Subcutaneous abdominal adipose tissue (tissue), 5 donors: ENCODE measurements around the gene C19orf67.
"Not testable (repeated sequence)": the region's sequence is repeated elsewhere in the genome, so short reads cannot be mapped to it uniquely, and the experiment has no call there.

Source experiments
- H3K27ac ChIP-seq: one replicate; pipeline ENCODE4 v1.7.0; 2013; ENCODE audit warnings: low read depth, mild to moderate bottlenecking, inconsistent platforms, low read length, moderate library complexity
- H3K27me3 ChIP-seq, 5 donors: one replicate each; pipeline ENCODE4 v1.7.0; 2013; ENCODE audit warnings: low read length in 5 of 5, inconsistent platforms in 1 of 5; ENCODE audit not compliant: control insufficient read depth in 5 of 5, insufficient read depth in 4 of 5
- H3K36me3 ChIP-seq, 5 donors: one replicate each; pipeline ENCODE4 v1.7.0; 2013; ENCODE audit warnings: low read length in 5 of 5; ENCODE audit not compliant: control insufficient read depth in 5 of 5, insufficient read depth in 5 of 5
- H3K4me1 ChIP-seq, 5 donors: one replicate each; pipeline ENCODE4 v1.7.0; 2013; ENCODE audit warnings: low read length in 5 of 5, mild to moderate bottlenecking in 3 of 5, moderate library complexity in 1 of 5; ENCODE audit not compliant: control insufficient read depth in 5 of 5, insufficient read depth in 5 of 5
- H3K4me3 ChIP-seq, 5 donors: one replicate each; pipeline ENCODE4 v1.7.0; 2013; ENCODE audit warnings: low read length in 5 of 5, low read depth in 1 of 5
- H3K9ac ChIP-seq, 5 donors: one replicate each; pipeline ENCODE4 v1.7.0; 2013; ENCODE audit warnings: low read length in 5 of 5, mild to moderate bottlenecking in 4 of 5, moderate library complexity in 3 of 5
- H3K9me3 ChIP-seq, 5 donors: one replicate each; pipeline ENCODE4 v1.7.0; 2013; ENCODE audit warnings: low read length in 5 of 5; ENCODE audit not compliant: control insufficient read depth in 5 of 5
- donor health status: healthy.
- donor health status: healthy.
- donor health status: healthy.
- donor health status: healthy.
- donor health status: healthy.

Gene C19orf67

GRCh38 chr19:14052470-14052869 lies 33.1 kb downstream of the C19orf67 start:
- no peak overlapping the region for H3K4me3 ChIP-seq
- H3K27ac ChIP-seq, result no peak overlapping the region
- H3K27me3 ChIP-seq, result peaks cover 0 to 9% (median 6%) of the 10 kb centered on the region in 5 donors
- H3K9me3 ChIP-seq, result peaks cover 0 to 8% (median 5%) of the 10 kb centered on the region in 5 donors
- no peak overlapping the region for H3K9ac ChIP-seq
- peaks cover 0 to 15% (median 3%) of the 10 kb centered on the region in 5 donors for H3K36me3 ChIP-seq
- peaks cover 0 to 3% (median 0%) of the 10 kb centered on the region in 5 donors for H3K4me1 ChIP-seq

- H3K36me3 ChIP-seq, result peaks cover 0 to 15% (median 3%) of the 10 kb centered on the region in 5 donors
- H3K4me3 ChIP-seq, result no peak overlapping the region
These were observed 33.6 kb downstream of the C19orf67 start for GRCh38 chr19:14051980-14052379.

GRCh38 chr19:14050961-14051360 lies 34.6 kb downstream of the C19orf67 start:
- H3K27me3 ChIP-seq, result not testable (repeated sequence)

More at GRCh38 chr19:14051980-14052379, 33.6 kb downstream of the C19orf67 start:
- no peaks in the 10 kb centered on the region for H3K4me1 ChIP-seq
- H3K9me3 ChIP-seq, result peaks cover 0 to 8% (median 5%) of the 10 kb centered on the region in 5 donors
- no peak overlapping the region for H3K27ac ChIP-seq
- no peak overlapping the region for H3K9ac ChIP-seq
- peaks cover 0 to 8% (median 5%) of the 10 kb centered on the region in 5 donors for H3K27me3 ChIP-seq

GRCh38 chr19:14050512-14050911 lies 35.1 kb downstream of the C19orf67 start:
- Histone ChIP-seq H3K9ac (no peak overlapping the region), H3K27ac (no peak overlapping the region), H3K9me3 (peaks cover 0 to 8% (median 5%) of the 10 kb centered on the region in 5 donors), H3K27me3 (peaks cover 0 to 3% (median 2%) of the 10 kb centered on the region in 5 donors), H3K4me3 (no peak overlapping the region), H3K36me3 (peaks cover 0 to 19% (median 7%) of the 10 kb centered on the region in 5 donors), H3K4me1 (no peaks in the 10 kb centered on the region)

More at GRCh38 chr19:14050961-14051360, 34.6 kb downstream of the C19orf67 start:
- not testable (repeated sequence) for H3K4me3 ChIP-seq, H3K9me3 ChIP-seq, H3K4me1 ChIP-seq, H3K27ac ChIP-seq, H3K9ac ChIP-seq
- peaks cover 0 to 18% (median 7%) of the 10 kb centered on the region in 5 donors for H3K36me3 ChIP-seq

GRCh38 chr19:14048443-14049153 lies 37.0 kb downstream of the C19orf67 start:
- Histone ChIP-seq H3K36me3 (peaks cover 0 to 19% (median 7%) of the 10 kb centered on the region in 5 donors), H3K9ac (no peak overlapping the region), H3K4me3 (no peak overlapping the region), H3K27ac (no peak overlapping the region), H3K4me1 (no peaks in the 10 kb centered on the region), H3K9me3 (peaks cover 0 to 8% (median 5%) of the 10 kb centered on the region in 5 donors), H3K27me3 (no peaks in the 10 kb centered on the region)

- H3K9me3 ChIP-seq, H3K27me3 ChIP-seq, H3K4me1 ChIP-seq, H3K4me3 ChIP-seq, H3K27ac ChIP-seq, H3K9ac ChIP-seq: not testable (repeated sequence)
- H3K36me3 ChIP-seq, result peaks cover 0 to 19% (median 7%) of the 10 kb centered on the region in 5 donors
These were observed 37.7 kb downstream of the C19orf67 start for GRCh38 chr19:14047866-14048265.

GRCh38 chr19:14042659-14043608 lies 42.6 kb downstream of the C19orf67 start:
- H3K9me3 ChIP-seq, H3K27ac ChIP-seq, H3K4me3 ChIP-seq, H3K27me3 ChIP-seq, H3K9ac ChIP-seq: not testable (repeated sequence)
- Histone ChIP-seq H3K4me1 (peaks cover 0 to 11% (median 8%) of the 10 kb centered on the region in 5 donors), H3K36me3 (peaks cover 0 to 11% (median 4%) of the 10 kb centered on the region in 5 donors)

GRCh38 chr19:14039181-14039580 lies 46.4 kb downstream of the C19orf67 start:
- H3K4me3 ChIP-seq, result no peak overlapping the region
- no peaks in the 10 kb centered on the region for H3K9me3 ChIP-seq
- H3K4me1 ChIP-seq, result peaks cover 0 to 16% (median 8%) of the 10 kb centered on the region in 5 donors
- H3K27me3 ChIP-seq, result no peaks in the 10 kb centered on the region
- H3K27ac ChIP-seq, result no peak overlapping the region
- peaks cover 0 to 5% (median 0%) of the 10 kb centered on the region in 5 donors for H3K36me3 ChIP-seq
- H3K9ac ChIP-seq, result no peak overlapping the region

- peaks cover 0 to 5% (median 0%) of the 10 kb centered on the region in 5 donors for H3K36me3 ChIP-seq
- no peak overlapping the region for H3K9ac ChIP-seq
- H3K27me3 ChIP-seq, result peaks cover 0 to 7% (median 2%) of the 10 kb centered on the region in 5 donors
- H3K4me1 ChIP-seq, result peaks cover 0 to 18% (median 14%) of the 10 kb centered on the region in 5 donors
- H3K4me3 ChIP-seq, result no peak overlapping the region
- no peak overlapping the region for H3K27ac ChIP-seq
- H3K9me3 ChIP-seq, result no peaks in the 10 kb centered on the region
These were observed 49.9 kb downstream of the C19orf67 start for GRCh38 chr19:14035706-14036105.
